RWPE1 (cell line): Measurements from ENCODE around the gene IRF5.

ENCODE experiments used
- CTCF ChIA-PET: fragments of 350-600 bp; sonication (Branson Sonifier 250); formaldehyde crosslinking; extraction: SDS; loops from one replicate; lab custom pipeline; 2021; lab: Yijun Ruan, JAX
- POLR2A ChIA-PET: fragments of 400-600 bp; formaldehyde crosslinking; extraction: SDS; loops from one replicate; lab custom pipeline; 2020; ENCODE audit warnings: antibody characterized with exemption; ENCODE audit not compliant: low non-redundant PET; lab: Yijun Ruan, JAX
- DNase-seq: peaks from one replicate; pipeline ENCODE4 v3.0.0; 2012; ENCODE audit warnings: low spot score
- H3K27ac ChIP-seq: fragments of 450-650 bp; 2 replicates; pipeline ENCODE4 v1.5.1; 2017
- CTCF ChIP-seq: fragments of 450-650 bp; conservative IDR thresholded peaks from 2 replicates; pipeline ENCODE4 v1.5.1; 2017; ENCODE audit warnings: low read depth, mild to moderate bottlenecking

IRF5 gene

GRCh38 chr7:128928159-128928813, 9.4 kb upstream of the IRF5 start:
- TF ChIP-seq CTCF, result no peak
- H3K27ac ChIP-seq, result no peak overlapping the region
- CTCF ChIA-PET, result no interaction called here
- no peak for DNase-seq
- POLR2A ChIA-PET, result no interaction called here

GRCh38 chr7:128928882-128929788, 8.6 kb upstream of the IRF5 start:
- ChIA-PET CTCF (interaction anchor here (0.7 kb wide), 1 partner anchor 13 kb away, joined by 3 read pairs; no protein-coding TSS in a partner anchor), POLR2A (no interaction called here)
- no peak for DNase-seq
- no peak overlapping the region for H3K27ac ChIP-seq
- TF ChIP-seq CTCF, result no peak

- POLR2A ChIA-PET, result interaction anchor here (0.6 kb wide), 1 partner anchor 122 kb away, joined by 3 read pairs; no protein-coding TSS in a partner anchor
- CTCF ChIA-PET, result interaction anchor here (0.6 kb wide), 1 partner anchor 90 kb away, joined by 6 read pairs; no protein-coding TSS in a partner anchor
- H3K27ac ChIP-seq, result no peak overlapping the region
- TF ChIP-seq CTCF, result no peak
- DNase-seq, result no peak
Observed at GRCh38 chr7:128931190-128931798, 6.4 kb upstream of the IRF5 start.

- H3K27ac ChIP-seq, result no peak overlapping the region
- ChIA-PET CTCF (no interaction called here), POLR2A (no interaction called here)
- no peak for DNase-seq
- TF ChIP-seq CTCF, result no peak
Observed at GRCh38 chr7:128931965-128932861, 5.5 kb upstream of the IRF5 start.

GRCh38 chr7:128932862-128933179, 4.9 kb upstream of the IRF5 start:
- no peak overlapping the region for H3K27ac ChIP-seq
- ChIA-PET CTCF (no interaction called here), POLR2A (no interaction called here)
- no peak for DNase-seq
- no peak for TF ChIP-seq CTCF
